Liver (tissue), 9 donors: Measurements from ENCODE around the gene DSC1. TPM values are rescaled to one million over a fixed set of nuclear protein-coding genes. Genes with fewer than 3 reads are reported as not detected.

Source experiments
- DNase-seq: peaks from one replicate; pipeline ENCODE4 v3.0.0-alpha.2; 2017; ENCODE audit warnings: low spot score
- H3K27ac ChIP-seq, 2 donors: one replicate each; pipeline ENCODE4 v1.7.0; 2013; ENCODE audit warnings: inconsistent platforms in 2 of 2, low read length in 2 of 2, control low read depth in 1 of 2, low read depth in 1 of 2, mild to moderate bottlenecking in 1 of 2
- H3K27me3 ChIP-seq, 4 donors: one replicate each; pipeline versions ENCODE4 v1.6.1 to v1.7.0; 2013; ENCODE audit warnings: low read length in 3 of 4, inconsistent platforms in 1 of 4, mild to moderate bottlenecking in 1 of 4, moderate library complexity in 1 of 4; ENCODE audit not compliant: control insufficient read depth in 4 of 4, insufficient read depth in 4 of 4
- H3K36me3 ChIP-seq, 4 donors: one replicate each; pipeline versions ENCODE4 v1.6.1 to v1.7.0; 2013; ENCODE audit warnings: low read length in 3 of 4, mild to moderate bottlenecking in 3 of 4, low read depth in 1 of 4, moderate library complexity in 1 of 4; ENCODE audit not compliant: control insufficient read depth in 4 of 4, insufficient read depth in 3 of 4
- H3K4me1 ChIP-seq, 4 donors: one replicate each; pipeline versions ENCODE4 v1.6.1 to v1.7.0; 2013; ENCODE audit warnings: low read length in 3 of 4, mild to moderate bottlenecking in 3 of 4, moderate library complexity in 1 of 4; ENCODE audit not compliant: control insufficient read depth in 4 of 4, insufficient read depth in 4 of 4
- H3K4me3 ChIP-seq, 3 donors: one replicate each; pipeline versions ENCODE4 v1.6.1 to v1.7.0; 2013; ENCODE audit warnings: low read length in 3 of 3, control low read depth in 1 of 3, low read depth in 1 of 3, mild to moderate bottlenecking in 1 of 3
- H3K9ac ChIP-seq, 2 donors: one replicate each; pipeline ENCODE4 v1.7.0; 2013; ENCODE audit warnings: low read length in 2 of 2, mild to moderate bottlenecking in 2 of 2, moderate library complexity in 2 of 2, control low read depth in 1 of 2, low read depth in 1 of 2
- H3K9me3 ChIP-seq, 4 donors: one replicate each; pipeline versions ENCODE4 v1.6.1 to v1.7.0; 2013; ENCODE audit warnings: low read length in 3 of 4; ENCODE audit not compliant: control insufficient read depth in 4 of 4
- ATF3 ChIP-seq: IDR thresholded peaks from 2 replicates; pipeline ENCODE4 v1.6.1; 2016; ENCODE audit warnings: antibody characterized with exemption
- CTCF ChIP-seq: fragments of 150-350 bp; IDR thresholded peaks from 2 replicates; pipeline ENCODE4 v1.5.1; 2017; ENCODE audit warnings: improper control_type of control experiment, low read depth, low read length; ENCODE audit not compliant: missing input control
- EGR1 ChIP-seq, 2 donors: IDR thresholded peaks; 2 replicates each; pipeline ENCODE4 v1.6.1; 2016 to 2018; ENCODE audit warnings: antibody characterized with exemption in 2 of 2, low read depth in 2 of 2
- FOXA1 ChIP-seq: IDR thresholded peaks from 2 replicates; pipeline ENCODE4 v1.6.1; 2016; ENCODE audit warnings: antibody characterized with exemption
- FOXA2 ChIP-seq: IDR thresholded peaks from 2 replicates; pipeline ENCODE4 v1.6.1; 2016; ENCODE audit warnings: antibody characterized with exemption
- HNF4A ChIP-seq, 2 donors: conservative IDR thresholded peaks; 2 replicates each; pipeline ENCODE4 v1.6.1; 2016; ENCODE audit warnings: antibody characterized with exemption in 2 of 2, mild to moderate bottlenecking in 2 of 2
- HNF4G ChIP-seq: IDR thresholded peaks from 2 replicates; pipeline ENCODE4 v1.6.1; 2016; ENCODE audit warnings: antibody characterized with exemption
- JUND ChIP-seq, 2 donors: IDR thresholded peaks; 2 replicates each; pipeline ENCODE4 v1.6.1; 2016; ENCODE audit warnings: antibody characterized with exemption in 2 of 2
- NR2F2 ChIP-seq: IDR thresholded peaks from 2 replicates; pipeline ENCODE4 v1.6.1; 2016; ENCODE audit warnings: antibody characterized with exemption
- RAD21 ChIP-seq, 2 donors: IDR thresholded peaks; 2 replicates each; pipeline ENCODE4 v1.6.1; 2016; ENCODE audit warnings: antibody characterized with exemption in 2 of 2, mild to moderate bottlenecking in 2 of 2
- REST ChIP-seq: IDR thresholded peaks from 2 replicates; pipeline ENCODE4 v1.6.1; 2016; ENCODE audit warnings: antibody characterized with exemption, mild to moderate bottlenecking
- RXRA ChIP-seq, 2 donors: IDR thresholded peaks; 2 replicates each; pipeline ENCODE4 v1.6.1; 2017 to 2018; ENCODE audit warnings: antibody characterized with exemption in 2 of 2, mild to moderate bottlenecking in 1 of 2
- SP1 ChIP-seq: IDR thresholded peaks from 2 replicates; pipeline ENCODE4 v1.6.1; 2018; ENCODE audit warnings: antibody characterized with exemption, mild to moderate bottlenecking
- TAF1 ChIP-seq: conservative IDR thresholded peaks from 2 replicates; pipeline ENCODE4 v1.6.1; 2016; ENCODE audit warnings: antibody characterized with exemption, mild to moderate bottlenecking
- YY1 ChIP-seq: IDR thresholded peaks from 2 replicates; pipeline ENCODE4 v1.6.1; 2016; ENCODE audit warnings: antibody characterized with exemption, mild to moderate bottlenecking
- ZBTB33 ChIP-seq: IDR thresholded peaks from 2 replicates; pipeline ENCODE4 v1.6.1; 2016; ENCODE audit warnings: antibody characterized with exemption
- WGBS: extraction: QIAGEN DNeasy Blood & Tissue Kit; methylation state at CpG from one replicate; pipeline ENCODE4 v1.1.7; 2013; 5-methylcytosine and 5-hydroxymethylcytosine counted together
- polyA plus RNA-seq, 2 donors: library from polyadenylated mRNA; stranded (reverse) in 1 of 2; unstranded in 1 of 2; fragments of 200-250 nt in 1 of 2; fragments of >200 nt in 1 of 2; fragmentation: Nextera tagmentation in 1 of 2; extraction: Ambion mirVana in 1 of 2; gene quantifications; one replicate each; pipeline versions ENCODE4 v1.2.1 to v1.2.3, GENCODE V29; 2013 to 2015
- total RNA-seq, 2 donors: library from RNA; depleted of rRNA; stranded (reverse); fragments of >200 nt; gene quantifications; one replicate each; pipeline ENCODE4 v1.2.3, GENCODE V29; 2014
- donor health status: healthy.
- donor health status: healthy.
- donor health status: healthy.
- donor health status: healthy.
- donor health status: healthy.

The DSC1 gene
- total and polyA plus RNA-seq, 4 donors: not detected

- no peak overlapping the region for H3K27ac ChIP-seq
- no peak for DNase-seq
- H3K4me3 ChIP-seq: no peak overlapping the region
- WGBS: 76% methylated on average over 4 of the region's 4 CpGs
- TF ChIP-seq CTCF (no peak), TAF1 (no peak), SP1 (no peak), RAD21 (IDR thresholded peaks at IDR 0.05) (no peak), HNF4A (conservative IDR thresholded peaks at IDR 0.05) (no peak), REST (no peak), NR2F2 (no peak), FOXA1 (no peak), ATF3 (no peak), FOXA2 (no peak), ZBTB33 (no peak), HNF4G (no peak), JUND (IDR thresholded peaks at IDR 0.05) (no peak), YY1 (no peak), RXRA (IDR thresholded peaks at IDR 0.05) (no peak)
- peaks cover 0 to 7% (median 0%) of the 10 kb centered on the region in 4 donors for H3K4me1 ChIP-seq
- H3K36me3 ChIP-seq: peaks cover 0 to 1% (median 0%) of the 10 kb centered on the region in 4 donors
- H3K27me3 ChIP-seq: no peaks in the 10 kb centered on the region
- H3K9ac ChIP-seq: no peak overlapping the region
- no peaks in the 10 kb centered on the region for H3K9me3 ChIP-seq
These were observed 46.4 kb upstream of the DSC1 start for GRCh38 chr18:31209041-31209440.

GRCh38 chr18:31207391-31207790 is 44.7 kb upstream of the DSC1 start:
- no peak for DNase-seq
- WGBS: 83% methylated on average over 6 of the region's 6 CpGs
- H3K27me3 ChIP-seq: no peaks in the 10 kb centered on the region
- no peaks in the 10 kb centered on the region for H3K36me3 ChIP-seq
- H3K9ac ChIP-seq: no peak overlapping the region
- TF ChIP-seq ATF3 (no peak), YY1 (no peak), TAF1 (no peak), SP1 (no peak), EGR1 (IDR thresholded peaks at IDR 0.05; ENCODE audit: low read depth in 2 of 2) (no peak), FOXA1 (no peak), RXRA (IDR thresholded peaks at IDR 0.05) (no peak)
- H3K27ac ChIP-seq: no peak overlapping the region
- no peak overlapping the region for H3K4me3 ChIP-seq
- no peaks in the 10 kb centered on the region for H3K9me3 ChIP-seq
- H3K4me1 ChIP-seq: peaks cover 0 to 16% (median 0%) of the 10 kb centered on the region in 4 donors
